Endothelial cell of umbilical vein (primary cell): ENCODE measurements around the gene ARHGAP15. TPM values are rescaled to one million over a fixed set of nuclear protein-coding genes. Genes with fewer than 3 reads are reported as not detected.

ENCODE experiments used
- BruUV-seq: library from RNA; stranded (reverse); fragments of 400-500 nt; replicated peaks from 2 replicates; lab custom pipeline; 2021; lab: Mats Ljungman, UMichigan
- CTCF ChIA-PET: fragments of 300-600, 350-600 bp; sonication (Branson Sonifier 250); formaldehyde crosslinking; loops from one replicate; lab custom pipeline; 2021; ENCODE audit warnings: antibody characterized with exemption, inconsistent platforms; lab: Charles Lee
- POLR2A ChIA-PET: fragments of 300-600, 350-600 bp; sonication (Branson Sonifier 250); formaldehyde crosslinking; loops from one replicate; lab custom pipeline; 2021; ENCODE audit warnings: antibody characterized with exemption, inconsistent platforms; lab: Charles Lee
- DNase-seq: peaks from one replicate; pipeline ENCODE4 v3.0.0-alpha.2; 2011; ENCODE audit warnings: low read depth, low spot score
- FAIRE-seq: peaks from 2 replicates; lab custom pipeline; 2011; peaks lifted over from hg19 to GRCh38; lab: Jason Lieb, UNC
- H2AFZ ChIP-seq: 2 replicates; pipeline ENCODE4 v1.6.0; 2012; ENCODE audit warnings: low read depth, low read length, control low read depth, inconsistent platforms
- H3K27ac ChIP-seq: 2 replicates; pipeline ENCODE4 v1.5.1; 2011; ENCODE audit warnings: low read depth, mild to moderate bottlenecking, control low read depth, low read length, moderate library complexity; ENCODE audit not compliant: insufficient read depth
- H3K27me3 ChIP-seq, 2 experiments: 2 replicates each; pipeline versions ENCODE4 v1.6.0 to v1.6.1; 2011; ENCODE audit warnings: low read length in 2 of 2, mixed read lengths in 1 of 2; ENCODE audit not compliant: control insufficient read depth in 2 of 2, insufficient read depth in 2 of 2
- H3K36me3 ChIP-seq, 2 experiments: 2 replicates in 1 of 2; 3 replicates in 1 of 2; pipeline ENCODE4 v1.5.1; 2011; ENCODE audit warnings: low read length in 2 of 2, mild to moderate bottlenecking in 1 of 2, moderate library complexity in 1 of 2; ENCODE audit not compliant: control insufficient read depth in 2 of 2, insufficient read depth in 2 of 2; ENCODE audit errors: extremely low read depth in 1 of 2
- H3K4me1 ChIP-seq: 3 replicates; pipeline ENCODE4 v1.5.1; 2011; ENCODE audit warnings: mild to moderate bottlenecking, low read length; ENCODE audit not compliant: control insufficient read depth, insufficient read depth; ENCODE audit errors: extremely low read depth
- H3K4me2 ChIP-seq: 2 replicates; pipeline ENCODE4 v1.6.1; 2011; ENCODE audit warnings: low read length, control low read depth, mixed read lengths; ENCODE audit not compliant: insufficient read depth
- H3K4me3 ChIP-seq, 3 experiments: fragments of 200-600 bp in 1 of 3; sonication (generic), shearing (Covaris generic) in 1 of 3; replicated peaks in 1 of 3; 2 replicates each; pipeline ENCODE4 v1.5.1; 2011 to 2016; ENCODE audit warnings: control low read depth in 3 of 3, low read length in 3 of 3, mild to moderate bottlenecking in 2 of 3, inconsistent platforms in 1 of 3, low read depth in 1 of 3, moderate library complexity in 1 of 3; ENCODE audit not compliant: insufficient read depth in 1 of 3
- H3K79me2 ChIP-seq: 2 replicates; pipeline ENCODE4 v1.6.0; 2012; ENCODE audit warnings: low read length, inconsistent platforms; ENCODE audit not compliant: control insufficient read depth, insufficient read depth
- H3K9ac ChIP-seq: replicated peaks from 2 replicates; pipeline ENCODE3; 2011; ENCODE audit warnings: low read length, control low read depth; ENCODE audit not compliant: insufficient read depth; ENCODE audit errors: extremely low read depth
- H3K9me1 ChIP-seq: replicated peaks from 3 replicates; pipeline ENCODE4 v1.6.0; 2011; ENCODE audit warnings: mild to moderate bottlenecking, low read length; ENCODE audit not compliant: control insufficient read depth, insufficient read depth; ENCODE audit errors: extremely low read depth
- H3K9me3 ChIP-seq: replicated peaks from 2 replicates; pipeline ENCODE4 v1.5.1; 2012; ENCODE audit warnings: low read length, inconsistent platforms; ENCODE audit not compliant: control insufficient read depth, insufficient read depth
- H4K20me1 ChIP-seq: replicated peaks from 2 replicates; pipeline ENCODE3; 2011; ENCODE audit warnings: mild to moderate bottlenecking, low read length; ENCODE audit not compliant: control insufficient read depth, insufficient read depth; ENCODE audit errors: extremely low read depth
- EZH2 ChIP-seq: IDR thresholded peaks from 2 replicates; pipeline ENCODE4 v1.6.1; 2012; ENCODE audit warnings: borderline replicate concordance, low read depth, mild to moderate bottlenecking, moderate library complexity, low read length, inconsistent platforms; ENCODE audit not compliant: severe bottlenecking
- FOS ChIP-seq: IDR thresholded peaks from 2 replicates; pipeline ENCODE4 v1.6.1; 2011; ENCODE audit warnings: mild to moderate bottlenecking, low read length, moderate library complexity, borderline replicate concordance; ENCODE audit not compliant: insufficient read depth
- GATA2 ChIP-seq: IDR thresholded peaks from 2 replicates; pipeline ENCODE4 v1.7.0; 2011; ENCODE audit warnings: low read depth, mild to moderate bottlenecking, moderate library complexity, mixed read lengths, low read length; ENCODE audit not compliant: insufficient read length, insufficient read depth
- JUN ChIP-seq: IDR thresholded peaks from 2 replicates; pipeline ENCODE4 v1.6.1; 2011; ENCODE audit warnings: borderline replicate concordance, low read depth; ENCODE audit not compliant: insufficient read length, insufficient read depth
- MYC ChIP-seq: IDR thresholded peaks from one replicate; pipeline ENCODE4 v1.6.1; 2011; ENCODE audit warnings: mild to moderate bottlenecking, low read depth, low read length
- POLR2A ChIP-seq: IDR thresholded peaks from 2 replicates; pipeline ENCODE4 v1.6.1; 2012; ENCODE audit warnings: low read depth, mild to moderate bottlenecking, control low read depth, low read length
- POLR2AphosphoS5 ChIP-seq: IDR thresholded peaks from 2 replicates; pipeline ENCODE4 v1.6.1; 2012; ENCODE audit warnings: low read depth, mild to moderate bottlenecking, control low read depth, low read length, moderate library complexity; ENCODE audit not compliant: insufficient read depth
- dilution Hi-C: fragments of 300-500 bp; cut with MboI; formaldehyde crosslinking; loops from one replicate; pipeline ENCODE4 v1.15.0; 2019; ENCODE audit warnings: low sequenced_read_pairs; ENCODE audit not compliant: extremely low pct_ligation_motif_present
- intact Hi-C: fragments of 100-400 bp; cut with micrococcal nuclease; formaldehyde crosslinking; loops from one replicate; pipeline ENCODE4 v1.10.0; 2022
- polyA plus RNA-seq, 4 experiments: library from polyadenylated mRNA; depleted of rRNA in 3 of 4; stranded (reverse) in 3 of 4; unstranded in 1 of 4; fragments of >200 nt; gene quantifications; 2 replicates each; pipeline versions ENCODE4 v1.2.1 to v1.2.3, GENCODE V29; 2011 to 2012; ENCODE audit warnings: missing spikeins in 1 of 4
- total RNA-seq: library from RNA; stranded (reverse); gene quantifications from 2 replicates; pipeline ENCODE4 v1.2.3, GENCODE V29; 2021
- TF ChIP-seq, protein P1 (sequence below): IDR thresholded peaks from 2 replicates; pipeline ENCODE4 v1.6.1; 2011; ENCODE audit not compliant: insufficient read depth, insufficient read length
- TF ChIP-seq, protein P2 (sequence below), 2 donors: IDR thresholded peaks; 1 replicate in 1 of 2; 2 replicates in 1 of 2; pipeline ENCODE4 v1.5.1; 2011; ENCODE audit warnings: low read length in 2 of 2, mild to moderate bottlenecking in 2 of 2, moderate library complexity in 2 of 2, control low read depth in 1 of 2, inconsistent platforms in 1 of 2, low read depth in 1 of 2; ENCODE audit not compliant: insufficient read depth in 1 of 2; ENCODE audit errors: extremely low read depth in 1 of 2

Gene ARHGAP15
- total and polyA plus RNA-seq, 2 donors (not counting 3 experiments of a cell fraction or from before 2014, with no cell fraction given), result not detected

DNA sequence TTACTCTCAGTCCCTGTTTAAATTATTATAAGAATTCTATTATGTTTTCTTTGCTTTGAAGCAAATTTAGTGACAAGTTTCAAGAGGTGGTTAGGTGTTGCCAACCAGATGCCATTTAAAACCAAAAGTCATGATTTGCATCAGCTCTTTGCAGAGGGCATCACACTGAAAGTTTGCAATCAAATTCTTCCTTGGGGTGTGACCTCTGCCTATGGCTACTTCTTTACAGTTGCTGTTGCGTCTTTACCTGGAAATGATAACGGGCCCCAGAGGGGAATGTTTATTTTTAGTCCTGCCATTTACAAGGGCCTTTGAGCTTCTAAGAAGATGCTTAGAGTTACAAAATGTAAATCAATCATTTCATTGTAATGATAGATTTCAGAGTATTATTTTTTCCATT, 561.0 kb downstream of the ARHGAP15 start:
- Histone ChIP-seq H3K4me3 (no peak overlapping the region), H3K36me3 (no peaks in the 10 kb centered on the region), H3K9ac (no peak overlapping the region), H3K79me2 (no peaks in the 10 kb centered on the region), H3K4me1 (no peaks in the 10 kb centered on the region), H3K9me3 (no peaks in the 10 kb centered on the region), H4K20me1 (no peaks in the 10 kb centered on the region), H3K27me3 (no peaks in the 10 kb centered on the region), H2AFZ (no peak overlapping the region), H3K27ac (no peak overlapping the region), H3K4me2 (no peak overlapping the region), H3K9me1 (no peaks in the 10 kb centered on the region)
- DNase-seq (no peak), FAIRE-seq (no peak)
- intact Hi-C loops (no loop called here), dilution Hi-C loops (no loop called here)
- BruUV-seq, result no TSS peak
- TF ChIP-seq JUN (no peak), FOS (no peak), POLR2AphosphoS5 (no peak), GATA2 (no peak)
- TF ChIP-seq, protein P1, sequence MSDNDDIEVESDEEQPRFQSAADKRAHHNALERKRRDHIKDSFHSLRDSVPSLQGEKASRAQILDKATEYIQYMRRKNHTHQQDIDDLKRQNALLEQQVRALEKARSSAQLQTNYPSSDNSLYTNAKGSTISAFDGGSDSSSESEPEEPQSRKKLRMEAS, result no peak
- ChIA-PET CTCF (no interaction called here), POLR2A (no interaction called here)

DNA sequence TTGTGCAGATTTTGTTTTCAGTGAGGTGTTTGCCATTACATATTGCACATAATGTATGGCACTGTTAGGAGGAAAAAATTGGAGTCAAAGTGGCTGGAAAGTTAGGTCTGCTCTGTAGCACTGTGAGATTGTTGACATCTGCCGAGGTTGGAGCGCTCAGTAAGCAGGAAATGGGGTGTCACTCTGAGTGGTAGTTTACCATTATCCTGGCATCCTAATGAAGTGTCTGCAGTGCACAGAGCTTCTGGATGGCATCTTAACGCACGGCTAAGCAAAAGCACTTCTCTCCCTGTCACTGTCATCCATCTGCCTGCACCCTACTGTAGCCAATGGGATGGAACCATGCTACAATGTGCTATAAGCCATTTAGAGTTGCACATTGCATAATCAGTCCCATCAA, 561.9 kb downstream of the ARHGAP15 start:
- H3K27ac ChIP-seq, result no peak overlapping the region
- no peaks in the 10 kb centered on the region for H3K27me3 ChIP-seq
- FAIRE-seq (no peak), DNase-seq (no peak)
- H3K9me3 ChIP-seq, result no peaks in the 10 kb centered on the region
- H3K36me3 ChIP-seq, result no peaks in the 10 kb centered on the region
- POLR2A ChIA-PET, result no interaction called here
- H4K20me1 ChIP-seq, result no peaks in the 10 kb centered on the region
- CTCF ChIA-PET, result no interaction called here
- H3K4me2 ChIP-seq, result no peak overlapping the region
- no peak for TF ChIP-seq EZH2
- TF ChIP-seq POLR2AphosphoS5, result no peak
- TF ChIP-seq FOS, result no peak
- TF ChIP-seq, protein P1, result no peak
- no peak for TF ChIP-seq JUN
- no peak for TF ChIP-seq MYC
- TF ChIP-seq, protein P2, sequence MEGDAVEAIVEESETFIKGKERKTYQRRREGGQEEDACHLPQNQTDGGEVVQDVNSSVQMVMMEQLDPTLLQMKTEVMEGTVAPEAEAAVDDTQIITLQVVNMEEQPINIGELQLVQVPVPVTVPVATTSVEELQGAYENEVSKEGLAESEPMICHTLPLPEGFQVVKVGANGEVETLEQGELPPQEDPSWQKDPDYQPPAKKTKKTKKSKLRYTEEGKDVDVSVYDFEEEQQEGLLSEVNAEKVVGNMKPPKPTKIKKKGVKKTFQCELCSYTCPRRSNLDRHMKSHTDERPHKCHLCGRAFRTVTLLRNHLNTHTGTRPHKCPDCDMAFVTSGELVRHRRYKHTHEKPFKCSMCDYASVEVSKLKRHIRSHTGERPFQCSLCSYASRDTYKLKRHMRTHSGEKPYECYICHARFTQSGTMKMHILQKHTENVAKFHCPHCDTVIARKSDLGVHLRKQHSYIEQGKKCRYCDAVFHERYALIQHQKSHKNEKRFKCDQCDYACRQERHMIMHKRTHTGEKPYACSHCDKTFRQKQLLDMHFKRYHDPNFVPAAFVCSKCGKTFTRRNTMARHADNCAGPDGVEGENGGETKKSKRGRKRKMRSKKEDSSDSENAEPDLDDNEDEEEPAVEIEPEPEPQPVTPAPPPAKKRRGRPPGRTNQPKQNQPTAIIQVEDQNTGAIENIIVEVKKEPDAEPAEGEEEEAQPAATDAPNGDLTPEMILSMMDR (IDR thresholded peaks at IDR 0.05; ENCODE audit: extremely low read depth in 1 of 2, insufficient read depth in 1 of 2, low read depth in 1 of 2, low read length in 2 of 2), result no peak
- no peak for TF ChIP-seq POLR2A
- TF ChIP-seq GATA2, result no peak
- no peaks in the 10 kb centered on the region for H3K4me1 ChIP-seq
- no peak overlapping the region for H3K9ac ChIP-seq
- H3K9me1 ChIP-seq, result no peaks in the 10 kb centered on the region
- dilution Hi-C loops, result no loop called here
- H2AFZ ChIP-seq, result no peak overlapping the region
- H3K4me3 ChIP-seq, result no peak overlapping the region
- intact Hi-C loops, result no loop called here
- H3K79me2 ChIP-seq, result no peaks in the 10 kb centered on the region
- BruUV-seq, result no TSS peak
